IMR-90 (cell line): ENCODE results near the gene MSH3. TPM values are rescaled to one million over a fixed set of nuclear protein-coding genes. Genes with fewer than 3 reads are reported as not detected.

Experiments used
- ATAC-seq: fragments of 200-7000 bp; cut with Tn5 transposase; 2 replicates; pipeline ENCODE4 v1.9.1; 2020; ENCODE audit warnings: low read depth, mild to moderate bottlenecking, moderate library complexity
- BruUV-seq: library from RNA; stranded (reverse); fragments of 400-500 nt; replicated peaks from 2 replicates; lab custom pipeline; 2021; lab: Mats Ljungman, UMichigan
- CTCF ChIA-PET: fragments of 300-600 bp; formaldehyde crosslinking; extraction: SDS; loops from one replicate; lab custom pipeline; 2021; ENCODE audit warnings: antibody characterized with exemption; lab: Yijun Ruan, JAX
- POLR2A ChIA-PET: fragments of 300-600 bp; sonication (Branson Sonifier 250); formaldehyde crosslinking; loops from one replicate; lab custom pipeline; 2022; ENCODE audit warnings: antibody characterized with exemption; ENCODE audit not compliant: unreplicated experiment; lab: Charles Lee
- DNase-seq: peaks from one replicate; pipeline ENCODE4 v3.0.0; 2013
- H2AFZ ChIP-seq: replicated peaks from 2 replicates; pipeline ENCODE3; 2013; ENCODE audit warnings: low read length, mild to moderate bottlenecking; ENCODE audit not compliant: poor library complexity
- H2AK5ac ChIP-seq: 2 replicates; pipeline ENCODE4 v1.6.1; 2013; ENCODE audit warnings: low read depth, low read length, inconsistent platforms
- H2AK9ac ChIP-seq: replicated peaks from 2 replicates; pipeline ENCODE3; 2013; ENCODE audit warnings: mild to moderate bottlenecking, low read depth, low read length, moderate library complexity; ENCODE audit not compliant: poor library complexity
- H2BK120ac ChIP-seq: 2 replicates; pipeline ENCODE4 v1.6.1; 2013; ENCODE audit warnings: low read depth, low read length, inconsistent platforms
- H2BK15ac ChIP-seq: 3 replicates; pipeline ENCODE4 v1.6.1; 2013; ENCODE audit warnings: low read depth, low read length, inconsistent platforms
- H2BK20ac ChIP-seq: 2 replicates; pipeline ENCODE4 v1.6.1; 2013; ENCODE audit warnings: low read depth, mild to moderate bottlenecking, inconsistent platforms, low read length, moderate library complexity
- H2BK5ac ChIP-seq: 2 replicates; pipeline ENCODE4 v1.6.1; 2013; ENCODE audit warnings: mild to moderate bottlenecking, low read depth, low read length, inconsistent platforms; ENCODE audit not compliant: poor library complexity, severe bottlenecking
- H3K14ac ChIP-seq: replicated peaks from 2 replicates; pipeline ENCODE4 v1.6.1; 2013; ENCODE audit warnings: low read depth, low read length, inconsistent platforms
- H3K18ac ChIP-seq: 2 replicates; pipeline ENCODE4 v1.6.1; 2013; ENCODE audit warnings: low read depth, low read length, control low read depth
- H3K23ac ChIP-seq: 2 replicates; pipeline ENCODE4 v1.6.1; 2013; ENCODE audit warnings: low read depth, low read length, inconsistent platforms
- H3K27ac ChIP-seq: 2 replicates; pipeline ENCODE4 v1.5.1; 2013; ENCODE audit warnings: mild to moderate bottlenecking, control low read depth, low read length; ENCODE audit not compliant: insufficient read depth
- H3K27me3 ChIP-seq: 2 replicates; pipeline ENCODE4 v1.6.1; 2013; ENCODE audit warnings: low read length; ENCODE audit not compliant: control insufficient read depth, insufficient read depth
- H3K36me3 ChIP-seq: 2 replicates; pipeline ENCODE4 v1.6.1; 2013; ENCODE audit warnings: low read length, mixed read lengths; ENCODE audit not compliant: control insufficient read depth, insufficient read depth
- H3K4ac ChIP-seq: 2 replicates; pipeline ENCODE4 v1.6.1; 2013; ENCODE audit warnings: low read depth, low read length, inconsistent platforms
- H3K4me1 ChIP-seq: 2 replicates; pipeline ENCODE4 v1.6.1; 2013; ENCODE audit warnings: low read length, mixed read lengths; ENCODE audit not compliant: control insufficient read depth, insufficient read depth
- H3K4me2 ChIP-seq: 2 replicates; pipeline ENCODE4 v1.6.1; 2013; ENCODE audit warnings: low read depth, mild to moderate bottlenecking, control low read depth, low read length, moderate library complexity
- H3K4me3 ChIP-seq: 2 replicates; pipeline ENCODE4 v1.5.1; 2013; ENCODE audit warnings: low read depth, mild to moderate bottlenecking, control low read depth, low read length, moderate library complexity; ENCODE audit not compliant: insufficient read depth
- H3K56ac ChIP-seq: 2 replicates; pipeline ENCODE4 v1.6.1; 2013; ENCODE audit warnings: low read length, inconsistent platforms; ENCODE audit not compliant: insufficient read depth; ENCODE audit errors: extremely low read depth
- H3K79me1 ChIP-seq, 2 experiments: 2 replicates each; pipeline ENCODE4 v1.6.1; 2013; ENCODE audit warnings: low read length in 2 of 2, inconsistent platforms in 1 of 2, low read depth in 1 of 2
- H3K9ac ChIP-seq: 2 replicates; pipeline ENCODE4 v1.6.1; 2013; ENCODE audit warnings: low read depth, low read length, control low read depth
- H3K9me1 ChIP-seq: 2 replicates; pipeline ENCODE4 v1.6.1; 2013; ENCODE audit warnings: low read length, inconsistent platforms; ENCODE audit not compliant: insufficient read depth
- H3K9me3 ChIP-seq: 2 replicates; pipeline ENCODE4 v1.6.1; 2013; ENCODE audit warnings: low read length; ENCODE audit not compliant: control insufficient read depth, insufficient read depth
- H4K20me1 ChIP-seq: 2 replicates; pipeline ENCODE4 v1.6.1; 2013; ENCODE audit warnings: low read length, inconsistent platforms; ENCODE audit not compliant: insufficient read depth
- H4K5ac ChIP-seq: 2 replicates; pipeline ENCODE4 v1.6.1; 2013; ENCODE audit warnings: mild to moderate bottlenecking, low read depth, low read length, control low read depth
- H4K8ac ChIP-seq, 2 experiments: 2 replicates each; pipeline ENCODE4 v1.6.1; 2013; ENCODE audit warnings: low read depth in 2 of 2, low read length in 2 of 2, control low read depth in 1 of 2, inconsistent platforms in 1 of 2
- H4K91ac ChIP-seq: 2 replicates; pipeline ENCODE4 v1.6.1; 2013; ENCODE audit warnings: low read depth, low read length, inconsistent platforms; ENCODE audit not compliant: insufficient read depth
- BHLHE40 ChIP-seq: fragments of 150-350 bp; IDR thresholded peaks from 2 replicates; pipeline ENCODE4 v1.6.1; 2016; ENCODE audit warnings: mild to moderate bottlenecking, low read depth, low read length
- ELK1 ChIP-seq: fragments of 150-350 bp; IDR thresholded peaks from 2 replicates; pipeline ENCODE4 v1.6.1; 2016; ENCODE audit warnings: low read depth, mild to moderate bottlenecking, low read length, moderate library complexity, borderline replicate concordance
- MAFK ChIP-seq: IDR thresholded peaks from 2 replicates; pipeline ENCODE4 v1.6.1; 2012; ENCODE audit warnings: low read depth, low read length, improper control_type of control experiment
- MAZ ChIP-seq: IDR thresholded peaks from 2 replicates; pipeline ENCODE4 v1.6.1; 2012; ENCODE audit warnings: low read depth, mild to moderate bottlenecking, low read length, improper control_type of control experiment, moderate library complexity, borderline replicate concordance
- MXI1 ChIP-seq: IDR thresholded peaks from 2 replicates; pipeline ENCODE4 v1.6.1; 2012; ENCODE audit warnings: low read depth, mild to moderate bottlenecking, low read length, moderate library complexity, borderline replicate concordance
- RAD21 ChIP-seq: IDR thresholded peaks from 2 replicates; pipeline ENCODE4 v1.6.1; 2012; ENCODE audit warnings: low read length, improper control_type of control experiment
- SMC3 ChIP-seq: fragments of 150-350 bp; IDR thresholded peaks from 2 replicates; pipeline ENCODE4 v1.6.1; 2016; ENCODE audit warnings: low read depth, mild to moderate bottlenecking, antibody characterized with exemption, low read length, moderate library complexity
- USF2 ChIP-seq: fragments of 150-350 bp; IDR thresholded peaks from 2 replicates; pipeline ENCODE4 v1.6.1; 2017; ENCODE audit warnings: mild to moderate bottlenecking, antibody characterized with exemption, low read length, low read depth
- WGBS, 2 experiments: methylation state at CpG; one replicate each; pipeline versions ENCODE4 v1.1.5 to v1.1.7; 2013; ENCODE audit warnings: missing lambda C conversion rate in 2 of 2; ENCODE audit not compliant: insufficient read length in 1 of 2; ENCODE audit errors: extremely low coverage in 2 of 2; 5-methylcytosine and 5-hydroxymethylcytosine counted together
- dilution Hi-C: fragments of 300-500 bp; cut with HindIII; formaldehyde crosslinking; loops from one replicate; pipeline ENCODE4 v1.14.3; 2018; ENCODE audit warnings: low sequenced_read_pairs; ENCODE audit not compliant: unreplicated experiment
- in situ Hi-C: fragments of 300-500 bp; cut with MboI; formaldehyde crosslinking; loops from 3 replicates; pipeline ENCODE4 v1.14.3; 2019; ENCODE audit warnings: low sequenced_read_pairs, inconsistent platforms, mixed read lengths
- intact Hi-C: fragments of 100-400 bp; cut with micrococcal nuclease; formaldehyde crosslinking; loops from 2 replicates; pipeline ENCODE4 v1.10.0; 2022
- polyA plus RNA-seq, 3 experiments: library from polyadenylated mRNA; depleted of rRNA; stranded (reverse); fragments of >200 nt; gene quantifications; 2 replicates each; pipeline ENCODE4 v1.2.3, GENCODE V29; 2012; ENCODE audit warnings: low replicate concordance in 1 of 3
- total RNA-seq: library from RNA; depleted of rRNA; stranded (reverse); fragments of >200 nt; gene quantifications from 2 replicates; pipeline ENCODE4 v1.2.3, GENCODE V29; 2012

MSH3 gene
- total and polyA plus RNA-seq, 2 of the 4 experiments (the other 2 are of a cell fraction) = 4.6 to 13.3 TPM

- ChIA-PET CTCF (no interaction called here), POLR2A (no interaction called here)
- peaks cover 2% of the 10 kb centered on the region; the same call in 1 of the 2 replicates for H3K4me1 ChIP-seq
- H3K23ac ChIP-seq = 0 out of 2 replicates have a peak overlapping the region, but pooled peaks have one; percentile 73
- H2AK9ac ChIP-seq = no peak overlapping the region
- dilution Hi-C loops (no loop called here), in situ Hi-C loops (loop anchor here (10.0 kb wide), 2 partner anchors 506 to 606 kb away; no protein-coding TSS in a partner anchor), intact Hi-C loops (no loop called here)
- H4K5ac ChIP-seq = no peak overlapping the region
- H3K9ac ChIP-seq = no peak overlapping the region
- WGBS, 2 experiments = 80% methylated on average over 1 of the region's 4 CpGs; no CpG with 5 or more reads in 1 of the 2 experiments
- TF ChIP-seq MAZ (no peak), MAFK (no peak), SMC3 (no peak), BHLHE40 (no peak), MXI1 (no peak), RAD21 (no peak), ELK1 (no peak), USF2 (no peak)
- H3K79me1 ChIP-seq = peaks cover 10 to 15% of the 10 kb centered on the region in 2 experiments; a peak in 3 of 4 replicates
- H3K9me3 ChIP-seq = no peaks in the 10 kb centered on the region
- no peak overlapping the region for H3K4me2 ChIP-seq
- no peaks in the 10 kb centered on the region for H3K27me3 ChIP-seq
- H3K27ac ChIP-seq = no peak overlapping the region
- no peaks in the 10 kb centered on the region for H3K36me3 ChIP-seq
- no peak overlapping the region for H2BK20ac ChIP-seq
- no peak overlapping the region for H3K4me3 ChIP-seq
- ATAC-seq = no peak
- no peak overlapping the region for H3K4ac ChIP-seq
- H3K9me1 ChIP-seq = no peaks in the 10 kb centered on the region
- no peak overlapping the region for H3K56ac ChIP-seq
- BruUV-seq = no TSS peak
- no peak overlapping the region for H4K91ac ChIP-seq
- no peak overlapping the region for H3K14ac ChIP-seq
- H2BK5ac ChIP-seq = peak overlapping the region; percentile 50
- no peak overlapping the region for H2BK15ac ChIP-seq
- H4K8ac ChIP-seq = no peak overlapping the region
- H2BK120ac ChIP-seq = no peak overlapping the region
- H4K20me1 ChIP-seq = no peaks in the 10 kb centered on the region
- H3K18ac ChIP-seq = no peak overlapping the region
- H2AK5ac ChIP-seq = no peak overlapping the region
- no peak overlapping the region for H2AFZ ChIP-seq
- no peak for DNase-seq
Measured at GRCh38 chr5:80688648-80689420, 34.4 kb downstream of the MSH3 start.
